Stimulated activated memory B cell treated with anti-CD40 and anti-IgM and Interleukin-4, amounts not matched to agents 10 μg/mL and 1 μg/mL and 100 μg/mL, for 72 hours (primary cell): ENCODE measurements around the gene USP15.
A peak's percentile ranks its signal among the peaks of the same experiment; 100 is the strongest.

Experiments
- ATAC-seq: fragments of 150-1000 bp; cut with Tn5 transposase; 2 replicates; pipeline ENCODE4 v1.10.0; 2021
- H3K27ac Mint-ChIP-seq: one replicate; pipeline ENCODE4 v1.8.0; 2022; ENCODE audit warnings: mild to moderate bottlenecking, mixed read lengths
- H3K27me3 Mint-ChIP-seq: one replicate; pipeline ENCODE4 v1.8.0; 2022; ENCODE audit warnings: mixed read lengths
- H3K36me3 Mint-ChIP-seq: one replicate; pipeline ENCODE4 v1.8.0; 2022; ENCODE audit warnings: mixed read lengths
- H3K4me1 Mint-ChIP-seq: one replicate; pipeline ENCODE4 v1.8.0; 2022; ENCODE audit warnings: mixed read lengths
- H3K4me3 Mint-ChIP-seq: one replicate; pipeline ENCODE4 v1.8.0; 2022; ENCODE audit warnings: mild to moderate bottlenecking, moderate library complexity, mixed read lengths
- H3K9me3 Mint-ChIP-seq: one replicate; pipeline ENCODE4 v1.8.0; 2022; ENCODE audit warnings: mixed read lengths

USP15 gene

DNA sequence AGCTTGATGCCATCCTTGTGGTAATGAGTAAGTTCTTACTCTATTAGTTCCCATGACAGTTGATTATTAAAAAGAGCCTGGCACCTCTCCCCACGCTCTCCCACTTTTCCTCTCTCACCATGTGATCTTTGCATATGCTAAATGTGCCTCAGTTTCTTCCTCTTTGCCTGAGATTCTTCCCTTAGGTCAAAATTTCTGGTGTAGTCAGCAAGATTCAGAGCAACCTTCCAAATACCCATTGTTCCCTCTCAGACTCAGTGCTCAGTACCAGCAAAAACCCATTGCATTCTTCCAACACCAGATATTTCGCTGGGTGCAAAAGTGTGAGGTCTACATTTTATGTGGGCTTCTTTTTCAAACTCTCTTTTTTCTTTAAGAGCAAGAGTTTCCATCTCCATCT, 10.8 kb upstream of the USP15 start:
- no peaks in the 10 kb centered on the region for H3K9me3 Mint-ChIP-seq
- H3K4me3 Mint-ChIP-seq = no peak overlapping the region
- ATAC-seq = no peak
- peaks cover 13% of the 10 kb centered on the region for H3K36me3 Mint-ChIP-seq
- H3K27ac Mint-ChIP-seq = no peak overlapping the region
- no peaks in the 10 kb centered on the region for H3K27me3 Mint-ChIP-seq
- peaks cover 7% of the 10 kb centered on the region for H3K4me1 Mint-ChIP-seq

DNA sequence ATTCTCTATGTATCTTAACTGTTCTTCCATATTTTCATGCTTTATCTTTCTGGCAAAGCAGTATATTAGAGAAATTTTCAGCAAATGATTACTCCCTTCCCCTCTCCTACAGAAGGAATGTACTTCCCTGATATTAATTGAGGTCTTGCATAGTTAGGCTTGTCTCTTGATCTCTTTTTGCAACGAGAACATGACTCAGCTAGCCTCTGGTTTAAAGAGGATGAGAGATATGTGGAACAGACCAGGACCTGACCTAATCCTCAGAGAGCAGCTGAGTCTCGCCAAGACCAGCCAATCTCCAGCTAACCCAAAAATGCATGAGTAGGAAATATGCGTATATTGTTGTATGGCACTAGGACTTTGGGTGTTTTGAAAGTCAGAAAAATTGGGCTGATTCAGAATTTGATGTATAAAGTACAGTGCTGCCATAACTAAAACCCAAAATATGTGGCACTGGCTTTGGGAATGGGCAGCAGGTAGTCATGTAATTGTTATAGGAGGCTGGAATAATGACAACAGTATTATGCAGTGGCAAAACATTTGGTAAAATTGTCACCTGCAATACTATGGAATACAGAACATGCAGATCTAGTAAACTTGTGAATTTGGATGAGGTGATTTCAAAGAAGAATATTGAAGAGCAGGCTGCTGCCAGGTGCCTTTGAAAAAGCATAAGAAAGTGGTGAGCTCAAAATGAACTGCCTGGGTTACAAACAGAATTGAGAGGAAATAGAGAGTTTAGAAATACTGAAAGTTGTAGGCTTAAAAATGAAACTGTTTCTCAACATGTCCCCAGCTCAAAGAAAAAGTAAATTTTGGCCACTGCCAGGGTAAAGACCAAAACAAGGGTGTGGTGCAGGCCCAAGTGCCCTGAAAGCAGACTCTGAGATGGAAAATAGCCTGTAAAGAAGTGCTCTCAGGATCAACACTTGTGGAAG, 9.3 kb upstream of the USP15 start:
- Mint-ChIP-seq H3K27me3 (no peaks in the 10 kb centered on the region), H3K4me1 (peaks cover 7% of the 10 kb centered on the region), H3K9me3 (no peaks in the 10 kb centered on the region), H3K27ac (no peak overlapping the region), H3K4me3 (no peak overlapping the region), H3K36me3 (peaks cover 13% of the 10 kb centered on the region)
- no peak for ATAC-seq

DNA sequence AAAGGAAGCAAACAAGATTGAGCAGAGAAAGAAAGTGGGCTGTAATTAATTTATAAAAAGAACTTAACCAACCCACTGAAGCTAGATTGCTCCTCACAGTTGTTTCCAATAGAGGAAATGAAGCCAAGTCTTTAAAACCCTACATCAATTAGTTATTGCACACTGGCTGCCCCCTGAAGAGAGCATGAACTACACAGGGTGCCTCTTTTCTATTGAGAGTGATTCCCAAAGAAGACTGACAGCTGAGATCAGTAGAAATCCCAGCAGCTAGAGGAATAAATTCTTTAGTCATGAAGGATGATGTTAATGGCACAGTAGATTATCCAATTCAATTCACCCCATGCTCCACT, 8.6 kb upstream of the USP15 start:
- Mint-ChIP-seq H3K27me3 (no peaks in the 10 kb centered on the region), H3K4me1 (peaks cover 7% of the 10 kb centered on the region), H3K27ac (no peak overlapping the region), H3K9me3 (no peaks in the 10 kb centered on the region), H3K36me3 (peaks cover 13% of the 10 kb centered on the region), H3K4me3 (no peak overlapping the region)
- no peak for ATAC-seq

DNA sequence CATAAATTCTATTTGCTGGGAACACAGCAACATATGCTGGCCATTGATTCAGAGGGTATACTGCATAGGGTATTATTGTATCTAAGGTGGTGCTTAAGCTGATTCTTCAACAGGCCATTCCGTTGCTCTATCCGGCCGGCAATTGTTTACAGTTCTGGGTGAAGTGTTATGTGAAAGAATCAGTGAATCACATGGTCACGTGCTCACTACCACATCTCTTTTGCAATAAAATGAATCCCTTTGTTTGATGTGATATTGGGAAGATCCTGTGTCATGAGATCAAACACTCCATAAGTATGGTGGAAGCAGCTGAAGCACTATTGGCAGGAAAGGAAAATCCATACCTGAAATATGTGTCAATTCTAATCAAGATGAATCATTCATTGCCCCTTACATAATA, 7.6 kb upstream of the USP15 start:
- no peak overlapping the region for H3K27ac Mint-ChIP-seq
- H3K27me3 Mint-ChIP-seq = no peaks in the 10 kb centered on the region
- H3K36me3 Mint-ChIP-seq = peaks cover 13% of the 10 kb centered on the region
- no peaks in the 10 kb centered on the region for H3K9me3 Mint-ChIP-seq
- peaks cover 7% of the 10 kb centered on the region for H3K4me1 Mint-ChIP-seq
- no peak for ATAC-seq
- no peak overlapping the region for H3K4me3 Mint-ChIP-seq

DNA sequence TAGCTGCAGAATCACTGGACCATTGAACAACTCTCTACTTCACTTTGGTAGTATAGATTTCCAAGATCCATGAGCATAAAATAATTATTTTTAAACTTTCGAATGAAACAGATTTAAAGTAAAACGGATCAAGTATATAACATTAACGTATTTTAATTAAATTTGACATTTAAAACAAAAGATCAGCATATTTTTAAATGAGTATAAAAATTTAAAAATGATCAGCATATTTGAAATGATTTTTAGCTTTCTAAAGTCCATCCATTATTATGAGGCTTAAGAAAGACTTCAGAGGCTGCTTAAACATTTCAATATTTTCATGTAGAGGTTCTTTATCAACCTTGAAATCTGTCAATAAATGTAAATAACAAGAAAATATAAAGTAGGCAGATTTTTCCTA, 5.2 kb upstream of the USP15 start:
- no peak for ATAC-seq
- no peaks in the 10 kb centered on the region for H3K9me3 Mint-ChIP-seq

DNA sequence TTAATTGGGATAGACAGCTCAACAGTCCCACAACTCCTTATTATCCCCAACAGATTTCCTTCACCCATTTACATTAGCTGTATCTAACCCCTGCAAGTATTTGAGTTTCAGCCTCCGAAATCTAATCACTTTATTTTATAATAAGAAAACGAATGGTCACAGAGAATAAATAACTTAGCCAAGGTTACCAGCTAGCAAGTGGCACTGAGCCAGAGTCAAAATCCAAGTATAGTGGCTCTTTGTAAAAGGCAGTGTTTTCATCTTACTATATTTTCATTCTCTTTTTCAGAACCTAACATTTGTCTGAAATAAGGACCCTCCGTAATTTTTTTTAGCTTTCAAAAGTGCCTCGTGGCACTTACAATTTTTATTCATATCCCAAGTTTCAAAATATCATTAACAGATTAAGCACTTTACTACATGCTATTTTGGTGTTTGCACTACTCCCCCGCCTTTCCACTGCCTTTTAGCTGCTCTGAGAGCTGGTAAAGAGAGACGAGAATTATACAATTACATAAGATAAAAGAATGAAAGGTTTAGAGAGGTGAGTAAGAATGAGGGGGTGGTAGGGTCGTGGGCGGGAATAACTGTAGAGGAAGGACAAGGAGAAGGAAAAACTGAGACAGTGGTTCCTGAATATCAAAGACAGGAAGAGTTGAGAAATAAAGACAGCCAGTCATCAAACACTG, 3.7 kb upstream of the USP15 start:
- Mint-ChIP-seq H3K27me3 (no peaks in the 10 kb centered on the region), H3K4me3 (no peak overlapping the region), H3K36me3 (peaks cover 13% of the 10 kb centered on the region), H3K4me1 (peaks cover 8% of the 10 kb centered on the region), H3K27ac (peak overlapping the region; percentile 44), H3K9me3 (no peaks in the 10 kb centered on the region)
- ATAC-seq = no peak

More for the DNA sequence above, 5.2 kb upstream of the USP15 start:
- H3K4me1 Mint-ChIP-seq = peaks cover 15% of the 10 kb centered on the region
- H3K27me3 Mint-ChIP-seq = no peaks in the 10 kb centered on the region
- peaks cover 13% of the 10 kb centered on the region for H3K36me3 Mint-ChIP-seq
- no peak overlapping the region for H3K4me3 Mint-ChIP-seq
- H3K27ac Mint-ChIP-seq = no peak overlapping the region

DNA sequence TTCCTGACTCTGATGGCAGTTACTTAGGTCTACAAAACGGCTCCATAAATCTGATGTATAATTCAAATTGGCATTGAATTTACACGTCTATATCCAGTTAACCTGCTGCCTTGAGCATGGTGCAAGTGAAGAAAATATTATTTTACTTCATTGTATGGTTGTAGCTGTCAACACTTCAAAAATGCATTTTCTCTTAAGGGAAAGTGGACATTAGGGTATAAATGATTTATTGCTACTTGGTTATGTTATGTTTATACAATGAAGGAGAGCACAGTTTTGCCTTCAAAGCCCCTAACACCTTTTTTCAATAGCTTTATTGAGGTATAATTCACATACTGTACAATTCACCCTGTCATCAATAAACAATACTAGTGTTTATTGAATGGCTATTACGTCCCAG, 2.0 kb upstream of the USP15 start:
- H3K27ac Mint-ChIP-seq = no peak overlapping the region
- H3K4me1 Mint-ChIP-seq = peaks cover 15% of the 10 kb centered on the region
- H3K36me3 Mint-ChIP-seq = peaks cover 6% of the 10 kb centered on the region
- ATAC-seq = no peak
- H3K9me3 Mint-ChIP-seq = no peaks in the 10 kb centered on the region
- H3K4me3 Mint-ChIP-seq = no peak overlapping the region
- no peaks in the 10 kb centered on the region for H3K27me3 Mint-ChIP-seq

DNA sequence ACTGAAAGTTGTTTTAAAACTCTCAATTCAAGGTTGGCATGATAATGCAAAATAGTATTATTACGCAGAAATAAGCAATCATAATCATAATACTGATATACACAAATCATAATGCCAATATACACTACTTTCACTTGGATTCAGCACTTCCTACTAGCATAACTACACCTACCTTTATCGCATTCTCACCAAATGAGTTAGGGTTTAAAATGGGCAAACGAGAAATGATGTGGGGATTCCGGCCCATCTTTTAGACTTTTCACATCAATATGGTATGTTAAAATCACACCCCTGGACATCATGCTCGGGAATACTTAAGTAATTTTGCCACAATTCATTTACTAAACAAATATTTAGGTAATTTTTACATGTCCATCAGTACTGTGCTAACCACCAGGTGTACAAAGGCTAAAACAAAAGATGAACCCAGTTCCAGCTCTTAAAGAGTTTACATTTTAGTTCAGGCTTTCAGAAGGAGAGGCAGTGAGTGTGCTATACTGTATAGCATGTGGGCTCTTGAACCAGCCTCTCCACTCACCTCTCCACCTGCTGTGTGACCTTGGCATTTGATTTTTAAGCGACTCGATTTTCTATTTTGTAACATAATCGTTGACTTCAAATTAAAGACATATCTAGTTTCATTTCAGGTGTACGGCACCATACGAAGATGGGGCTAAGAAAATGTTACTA, 1.1 kb upstream of the USP15 start:
- Mint-ChIP-seq H3K9me3 (no peaks in the 10 kb centered on the region), H3K4me1 (peaks cover 24% of the 10 kb centered on the region), H3K27ac (peak overlapping the region; percentile 96), H3K4me3 (peak overlapping the region; percentile 93), H3K27me3 (no peaks in the 10 kb centered on the region), H3K36me3 (no peaks in the 10 kb centered on the region)
- no peak for ATAC-seq

DNA sequence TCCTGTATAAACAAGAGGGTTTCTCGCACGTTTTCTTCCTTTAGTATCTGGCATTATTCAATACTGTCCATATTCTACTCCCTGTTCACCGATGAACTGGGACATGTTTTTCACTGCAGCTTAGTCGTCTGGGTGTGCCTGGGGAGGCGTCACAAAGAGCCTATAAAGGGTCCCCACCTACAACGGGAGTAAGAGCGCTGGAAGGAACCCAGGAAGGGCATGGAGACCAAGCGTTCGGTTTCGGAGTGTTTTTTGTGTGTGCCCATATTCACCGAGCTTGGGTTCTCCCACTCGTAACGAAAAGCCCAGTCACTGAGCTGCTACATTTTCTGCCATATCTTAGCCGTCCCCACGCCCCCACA, 592 bp upstream of the USP15 start:
- H3K4me3 Mint-ChIP-seq = peak overlapping the region; percentile 93
- H3K27me3 Mint-ChIP-seq = no peaks in the 10 kb centered on the region
- peak; percentile 44 for ATAC-seq
- peaks cover 29% of the 10 kb centered on the region for H3K4me1 Mint-ChIP-seq
- H3K36me3 Mint-ChIP-seq = no peaks in the 10 kb centered on the region
- H3K27ac Mint-ChIP-seq = peak overlapping the region; percentile 96
- no peaks in the 10 kb centered on the region for H3K9me3 Mint-ChIP-seq

DNA sequence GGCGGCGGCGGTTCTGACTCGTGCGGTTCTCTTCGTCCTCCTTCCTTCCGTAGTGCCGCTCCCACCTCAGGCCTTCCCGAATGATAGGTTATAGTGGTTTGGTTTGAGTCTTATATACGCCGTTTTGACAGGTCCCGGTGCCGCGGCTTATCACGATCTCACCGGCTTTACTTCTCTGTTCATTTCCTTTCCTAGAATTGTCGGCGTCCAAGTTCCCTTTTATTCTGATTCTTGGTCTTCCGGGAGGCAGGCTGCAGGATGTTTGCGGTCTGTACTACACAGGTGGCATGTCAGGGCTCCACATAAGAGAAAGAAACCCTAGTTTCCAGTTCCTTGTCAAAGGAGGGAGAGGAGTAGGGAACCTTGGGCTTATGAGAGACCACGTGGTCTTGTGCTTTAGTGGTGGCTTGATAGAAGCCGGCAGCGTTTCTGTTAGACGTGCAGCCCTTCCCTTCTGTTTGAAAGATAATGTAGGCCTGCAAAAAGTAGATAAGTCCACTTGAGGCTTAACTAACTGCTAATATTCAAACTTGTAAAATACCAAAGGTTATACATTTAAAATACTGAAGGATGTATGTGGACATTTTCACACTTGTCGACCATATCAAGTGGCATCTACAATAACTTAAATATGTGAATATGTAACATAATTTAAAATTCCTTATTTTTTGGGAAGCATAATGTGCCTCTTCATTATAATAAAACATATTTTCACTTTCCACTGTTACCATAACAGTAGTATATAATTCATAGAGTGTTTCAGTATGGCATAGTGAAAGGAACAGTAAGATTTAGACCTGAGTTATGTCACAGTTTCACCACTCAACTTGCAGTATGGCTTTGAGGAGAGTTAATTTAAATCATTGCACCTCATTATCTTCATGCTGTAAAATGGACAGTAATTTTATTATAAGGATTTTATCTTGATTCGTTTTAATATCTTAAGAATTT, 804 bp downstream of the USP15 start:
- ATAC-seq = peak; percentile 73
- H3K27me3 Mint-ChIP-seq = no peaks in the 10 kb centered on the region
- H3K9me3 Mint-ChIP-seq = no peaks in the 10 kb centered on the region
- H3K27ac Mint-ChIP-seq = peak overlapping the region; percentile 96
- H3K36me3 Mint-ChIP-seq = no peaks in the 10 kb centered on the region
- peak overlapping the region; percentile 93 for H3K4me3 Mint-ChIP-seq
- peaks cover 37% of the 10 kb centered on the region for H3K4me1 Mint-ChIP-seq

DNA sequence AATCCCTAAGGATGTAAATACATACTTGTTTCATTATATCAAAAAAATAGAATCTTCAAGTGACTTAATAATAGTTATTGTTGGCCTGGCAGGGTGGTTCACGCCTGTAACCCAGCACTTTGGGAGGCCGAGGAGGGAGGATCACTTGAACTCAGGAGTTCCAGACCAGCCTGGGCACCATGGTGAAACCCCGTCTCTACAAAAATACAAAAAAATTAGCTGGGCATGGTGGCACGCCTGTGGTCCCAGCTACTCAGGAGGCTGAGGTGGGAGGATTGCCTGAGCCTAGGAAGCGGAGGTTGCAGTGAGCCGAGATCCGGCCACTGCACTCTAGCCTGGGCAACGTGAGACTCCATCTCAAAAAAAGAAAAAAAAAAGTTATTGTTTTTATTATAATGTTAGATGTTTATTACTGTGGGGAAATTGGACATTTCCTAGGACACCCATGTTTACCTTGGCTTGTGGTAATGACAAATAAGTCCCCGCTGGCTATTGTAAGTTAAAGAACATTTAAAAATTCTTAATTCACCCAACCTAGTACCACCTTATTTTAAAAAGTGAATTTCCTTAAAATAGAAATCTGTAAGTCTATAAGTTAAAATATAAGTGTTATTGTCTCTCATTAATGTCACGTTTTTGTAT, 1.8 kb downstream of the USP15 start:
- Mint-ChIP-seq H3K27me3 (no peaks in the 10 kb centered on the region), H3K4me3 (peak overlapping the region; percentile 72), H3K27ac (peak overlapping the region; percentile 96), H3K9me3 (no peaks in the 10 kb centered on the region), H3K36me3 (no peaks in the 10 kb centered on the region), H3K4me1 (peaks cover 47% of the 10 kb centered on the region)
- ATAC-seq = no peak

DNA sequence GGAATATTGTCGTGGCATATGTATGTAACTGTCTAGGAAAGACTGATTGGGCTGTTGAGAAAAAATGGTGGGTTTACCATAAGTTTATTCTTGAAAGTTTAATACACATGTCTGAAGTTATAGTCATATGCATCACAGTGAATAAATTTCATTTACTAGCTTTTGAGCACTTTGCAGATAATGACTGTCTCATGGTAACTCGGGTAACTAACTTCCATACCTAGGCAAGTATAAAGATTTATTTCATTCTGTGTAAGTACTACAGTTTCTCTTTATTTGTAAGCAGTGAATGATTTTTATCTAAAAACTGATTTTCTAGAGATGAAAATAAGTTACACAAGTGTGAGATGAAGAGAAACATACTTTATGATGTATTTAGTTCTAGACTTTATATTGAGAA, 3.0 kb downstream of the USP15 start:
- no peaks in the 10 kb centered on the region for H3K9me3 Mint-ChIP-seq
- no peaks in the 10 kb centered on the region for H3K27me3 Mint-ChIP-seq
- H3K36me3 Mint-ChIP-seq = no peaks in the 10 kb centered on the region
- peaks cover 57% of the 10 kb centered on the region for H3K4me1 Mint-ChIP-seq
- H3K27ac Mint-ChIP-seq = peak overlapping the region; percentile 80
- no peak overlapping the region for H3K4me3 Mint-ChIP-seq
- ATAC-seq = no peak

DNA sequence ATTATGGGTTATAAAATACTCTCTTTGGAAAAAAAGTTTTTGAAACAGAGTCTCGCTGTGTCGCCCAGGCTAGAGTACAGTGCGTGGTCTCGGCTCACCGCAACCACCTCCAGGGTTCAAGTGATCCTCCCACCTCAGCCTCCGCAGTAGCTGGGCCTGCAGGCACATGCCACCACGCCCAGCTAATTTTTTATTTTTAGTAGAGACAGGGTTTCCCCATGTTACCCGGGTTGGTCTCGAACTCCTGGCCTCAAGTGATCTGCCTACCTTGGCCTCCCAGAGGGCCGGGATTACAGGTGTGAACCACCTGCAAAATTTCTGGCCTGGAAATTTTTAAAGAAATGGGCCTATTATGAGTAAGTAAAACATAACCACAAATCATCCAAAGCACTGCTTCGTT, 3.8 kb downstream of the USP15 start:
- Mint-ChIP-seq H3K4me1 (peaks cover 60% of the 10 kb centered on the region), H3K4me3 (peak overlapping the region; percentile 64), H3K27ac (peak overlapping the region; percentile 80), H3K36me3 (no peaks in the 10 kb centered on the region), H3K9me3 (no peaks in the 10 kb centered on the region), H3K27me3 (no peaks in the 10 kb centered on the region)
- ATAC-seq = no peak

DNA sequence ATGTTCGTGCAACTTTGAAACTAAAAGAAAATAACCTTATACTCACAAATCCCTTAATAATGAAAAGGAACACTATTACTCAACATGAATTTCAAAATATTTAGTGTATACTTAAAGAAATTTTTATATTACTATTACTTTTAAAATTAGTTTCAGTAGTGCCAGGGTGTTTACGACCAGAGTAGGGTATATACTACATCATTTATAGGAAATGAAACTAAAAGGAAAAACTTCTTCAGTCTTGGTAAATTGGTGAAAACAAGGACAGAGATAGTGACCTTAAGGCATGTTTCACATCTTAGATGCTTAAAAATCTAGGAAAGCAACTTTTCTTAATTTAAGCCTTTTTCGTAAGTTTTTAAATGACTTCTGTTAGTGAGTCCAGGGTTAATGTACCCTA, 4.5 kb downstream of the USP15 start:
- Mint-ChIP-seq H3K36me3 (no peaks in the 10 kb centered on the region), H3K4me1 (peaks cover 59% of the 10 kb centered on the region), H3K4me3 (peak overlapping the region; percentile 64), H3K27ac (peak overlapping the region; percentile 80), H3K27me3 (no peaks in the 10 kb centered on the region), H3K9me3 (no peaks in the 10 kb centered on the region)
- ATAC-seq = no peak
